HG02759 (cell line): ENCODE results near the gene AKNA.
"Not testable (repeated sequence)": the region's sequence is repeated elsewhere in the genome, so short reads cannot be mapped to it uniquely, and the experiment has no call there.

ENCODE experiments used
- ATAC-seq: cut with Tn5 transposase; IDR thresholded peaks from one replicate; pipeline ENCODE4 v1.9.1; 2021; ENCODE audit warnings: mild to moderate bottlenecking, moderate library complexity; ENCODE audit not compliant: unreplicated experiment

The AKNA gene

GRCh38 chr9:114344692-114345091 is 43.1 kb downstream of the AKNA start:
- no peak for ATAC-seq

- ATAC-seq: no peak
Observed at GRCh38 chr9:114344188-114344566, 43.6 kb downstream of the AKNA start.

GRCh38 chr9:114343471-114344187 is 44.2 kb downstream of the AKNA start:
- ATAC-seq: no peak

GRCh38 chr9:114342755-114343440 is 44.9 kb downstream of the AKNA start:
- ATAC-seq: no peak

GRCh38 chr9:114341991-114342390 is 45.8 kb downstream of the AKNA start:
- ATAC-seq: no peak

- ATAC-seq: no peak
Observed at GRCh38 chr9:114341152-114341830, 46.5 kb downstream of the AKNA start.

- peak; percentile 52 for ATAC-seq
Observed at GRCh38 chr9:114339130-114339908, 48.5 kb downstream of the AKNA start.

GRCh38 chr9:114338187-114338586 is 49.6 kb downstream of the AKNA start:
- ATAC-seq: no peak

- no peak for ATAC-seq
Observed at GRCh38 chr9:114336699-114337395, 50.9 kb downstream of the AKNA start.

GRCh38 chr9:114336157-114336556 is 51.6 kb downstream of the AKNA start:
- ATAC-seq: no peak

GRCh38 chr9:114335745-114336144 is 52.0 kb downstream of the AKNA start:
- ATAC-seq: no peak

- no peak for ATAC-seq
Observed at GRCh38 chr9:114334490-114334889, 53.3 kb downstream of the AKNA start.

- ATAC-seq: not testable (repeated sequence)
Observed at GRCh38 chr9:114333718-114334117, 54.1 kb downstream of the AKNA start.

GRCh38 chr9:114332474-114333040 is 55.2 kb downstream of the AKNA start:
- ATAC-seq: not testable (repeated sequence)

- not testable (repeated sequence) for ATAC-seq
Observed at GRCh38 chr9:114331229-114332195, 56.3 kb downstream of the AKNA start.

GRCh38 chr9:114330636-114331035 is 57.1 kb downstream of the AKNA start:
- no peak for ATAC-seq

- ATAC-seq: not testable (repeated sequence)
Observed at GRCh38 chr9:114329625-114330022, 58.2 kb downstream of the AKNA start, which contains the start of gene ORM2. Gene ORM2 (plus strand): TSS chr9:114329869. CDS start chr9:114329905, 36 bp downstream.

GRCh38 chr9:114328937-114329624 is 58.7 kb downstream of the AKNA start:
- not testable (repeated sequence) for ATAC-seq
